RPMI8226 (cell line): Measurements from ENCODE around the gene LINGO4.

Source experiments
- DNase-seq: peaks from one replicate; pipeline ENCODE4 v3.0.0-alpha.2; 2015

LINGO4 gene

DNA sequence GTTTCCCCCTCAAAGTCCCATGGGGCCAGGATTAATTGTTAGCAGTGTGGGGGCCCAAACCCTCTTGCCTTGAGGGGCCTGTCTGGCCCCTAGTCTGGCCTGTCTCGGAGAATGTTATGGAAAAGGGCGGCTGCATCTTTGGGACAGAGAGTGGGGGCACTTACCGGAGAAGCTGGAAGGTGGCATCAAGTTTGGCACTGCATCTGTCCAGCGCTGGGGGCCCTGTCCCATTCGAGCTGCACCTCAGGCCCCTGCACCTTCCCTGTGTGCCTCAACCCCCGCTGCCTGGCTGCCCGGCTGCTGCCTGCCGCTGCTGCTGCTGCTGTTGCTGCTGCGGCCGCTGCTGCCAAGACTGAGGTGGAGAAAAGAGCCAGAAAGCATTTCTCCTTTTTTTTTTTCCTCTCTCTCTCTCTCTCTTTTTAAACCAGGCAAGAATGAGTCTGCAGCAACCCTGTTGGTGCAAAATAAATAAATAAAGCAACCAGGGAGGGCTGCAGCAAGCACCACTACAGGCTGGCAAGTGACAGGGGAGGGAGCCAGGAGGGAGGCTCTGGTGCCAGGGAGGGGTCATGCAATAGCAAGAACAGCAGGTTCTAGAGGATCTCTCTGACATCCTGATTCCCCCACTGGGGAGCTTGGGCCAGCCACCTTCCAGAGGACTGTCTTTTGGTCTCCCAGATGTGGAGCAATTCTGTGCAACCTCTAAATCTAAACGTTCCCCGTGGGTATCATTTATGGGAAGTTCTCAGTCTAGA lies at the start of gene LINGO4:
LINGO4 (minus strand) TSS at position 354 of the 755 bp plus-strand sequence. CDS start 2,715 bp downstream, outside the sequence.
- no peak for DNase-seq

DNA sequence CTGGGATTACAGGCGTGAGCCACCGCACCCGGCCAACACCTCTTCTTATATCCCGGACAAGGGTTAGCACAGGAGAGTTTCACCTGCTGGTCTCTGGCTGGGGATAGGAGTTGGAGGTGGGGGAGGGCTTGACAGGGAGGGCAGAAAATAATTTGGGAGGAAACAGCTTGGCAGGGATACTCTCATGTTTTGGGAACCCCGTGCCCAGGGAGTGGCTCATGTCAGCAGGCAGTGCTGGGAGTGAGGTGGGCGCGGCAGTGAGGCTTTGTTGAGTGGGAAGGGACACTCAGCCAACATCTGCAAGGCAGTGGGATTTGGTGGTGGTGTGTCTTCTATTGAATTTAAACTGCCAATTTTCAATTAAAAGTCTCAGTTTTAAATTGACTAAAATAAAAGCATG lies 49.4 kb upstream of the LINGO4 start:
- no peak for DNase-seq

GRCh38 chr1:151853411-151853943 lies 48.3 kb upstream of the LINGO4 start, which contains the start of gene THEM5:
Gene THEM5 (minus strand): TSS chr1:151853712. CDS start chr1:151853565, 147 bp downstream.
- peak; percentile 42 for DNase-seq

GRCh38 chr1:151852733-151853132 lies 47.5 kb upstream of the LINGO4 start:
- no peak for DNase-seq

DNA sequence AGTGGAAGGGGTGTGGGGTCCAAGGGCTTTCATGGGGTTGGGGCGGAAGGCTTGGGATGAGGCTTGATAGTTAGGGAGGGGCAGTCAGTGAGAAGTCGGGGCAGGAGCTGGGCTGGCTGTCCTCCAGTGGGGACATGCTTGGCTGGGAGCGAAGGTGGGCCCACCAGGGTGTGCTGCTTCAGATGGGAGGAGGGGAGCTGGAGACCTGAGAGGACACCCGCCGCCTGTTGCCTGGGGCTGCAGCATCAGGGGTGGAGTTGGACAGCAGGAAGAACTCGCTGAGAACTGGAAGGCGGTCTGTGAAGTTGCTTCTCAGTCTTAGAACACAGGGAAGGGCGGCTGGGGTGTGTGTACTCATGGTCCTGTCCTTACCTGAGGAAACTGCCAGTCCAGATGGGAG lies 46.7 kb upstream of the LINGO4 start:
- no peak for DNase-seq

GRCh38 chr1:151849871-151850270 lies 44.7 kb upstream of the LINGO4 start:
- no peak for DNase-seq

- no peak for DNase-seq
Observed at GRCh38 chr1:151849126-151849525, 43.9 kb upstream of the LINGO4 start.

GRCh38 chr1:151847867-151848596 lies 42.8 kb upstream of the LINGO4 start:
- DNase-seq: no peak

DNA sequence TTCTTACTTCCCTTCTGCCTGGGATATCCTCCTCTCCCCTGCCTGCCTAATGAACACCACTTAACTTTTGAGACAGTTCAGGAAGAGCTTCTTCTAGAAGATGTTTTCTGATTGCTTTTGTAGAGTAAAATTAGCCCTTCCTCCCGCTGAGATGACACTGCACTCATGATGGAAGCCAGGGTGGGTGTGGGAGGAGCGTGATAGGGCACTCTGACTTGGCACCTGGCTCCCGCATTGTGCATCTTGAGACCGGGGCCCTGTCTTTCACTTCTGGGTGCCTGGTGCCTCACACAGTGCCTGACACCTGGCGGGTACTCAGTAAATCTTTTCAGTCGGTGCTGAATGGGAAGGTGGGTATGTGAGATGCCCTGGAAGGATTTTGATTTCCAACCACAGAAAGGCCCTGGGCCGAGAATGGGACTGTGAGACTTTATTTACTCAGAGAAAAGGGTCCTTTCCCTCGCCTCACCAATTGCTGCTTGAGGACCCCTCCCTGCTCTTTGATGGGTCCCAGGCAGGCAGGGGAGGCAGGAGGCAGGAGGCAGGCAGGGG lies 41.5 kb upstream of the LINGO4 start:
- peak; percentile 51 for DNase-seq

GRCh38 chr1:151846062-151846568 lies 40.9 kb upstream of the LINGO4 start:
- DNase-seq: peak; percentile 44

DNA sequence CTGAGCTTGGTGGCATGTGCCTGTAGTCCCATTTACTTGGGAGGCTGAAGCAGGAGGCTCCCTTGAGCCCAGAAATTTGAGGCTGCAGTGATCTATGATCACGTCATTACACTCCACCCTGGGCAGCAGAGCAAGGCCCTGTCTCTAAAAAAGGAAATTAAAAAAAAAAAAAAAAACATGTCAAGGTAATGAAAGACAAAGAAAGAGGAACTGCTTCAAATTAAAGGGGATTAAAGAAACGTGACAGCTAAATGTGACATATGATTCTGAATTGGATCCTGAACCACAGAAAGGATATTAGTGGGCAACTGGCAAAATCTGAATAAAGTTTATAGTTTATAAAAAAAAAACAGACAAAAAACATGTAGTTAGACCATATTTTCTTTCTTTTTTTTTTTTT lies 38.2 kb upstream of the LINGO4 start:
- DNase-seq: no peak

DNA sequence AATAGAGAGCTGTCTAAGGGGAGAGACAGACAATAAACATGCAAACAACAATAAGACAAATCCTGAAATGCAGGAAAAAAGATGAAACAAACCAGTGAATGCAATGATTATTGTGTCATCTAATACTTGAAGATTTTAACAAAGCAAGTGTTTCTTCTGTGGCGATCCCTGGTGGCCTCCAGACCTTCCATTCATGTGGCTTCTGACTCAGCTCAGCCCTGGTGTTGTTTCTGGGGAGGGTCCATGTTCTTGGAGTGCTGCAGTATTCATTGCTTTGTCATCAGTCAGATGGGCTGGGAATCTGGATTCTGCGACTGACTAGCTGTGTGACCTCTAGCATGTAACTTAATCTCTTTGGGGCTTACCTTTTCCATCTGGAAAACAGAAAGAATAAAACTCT lies 35.9 kb upstream of the LINGO4 start:
- DNase-seq: no peak

GRCh38 chr1:151840421-151840820 lies 35.2 kb upstream of the LINGO4 start:
- no peak for DNase-seq

DNA sequence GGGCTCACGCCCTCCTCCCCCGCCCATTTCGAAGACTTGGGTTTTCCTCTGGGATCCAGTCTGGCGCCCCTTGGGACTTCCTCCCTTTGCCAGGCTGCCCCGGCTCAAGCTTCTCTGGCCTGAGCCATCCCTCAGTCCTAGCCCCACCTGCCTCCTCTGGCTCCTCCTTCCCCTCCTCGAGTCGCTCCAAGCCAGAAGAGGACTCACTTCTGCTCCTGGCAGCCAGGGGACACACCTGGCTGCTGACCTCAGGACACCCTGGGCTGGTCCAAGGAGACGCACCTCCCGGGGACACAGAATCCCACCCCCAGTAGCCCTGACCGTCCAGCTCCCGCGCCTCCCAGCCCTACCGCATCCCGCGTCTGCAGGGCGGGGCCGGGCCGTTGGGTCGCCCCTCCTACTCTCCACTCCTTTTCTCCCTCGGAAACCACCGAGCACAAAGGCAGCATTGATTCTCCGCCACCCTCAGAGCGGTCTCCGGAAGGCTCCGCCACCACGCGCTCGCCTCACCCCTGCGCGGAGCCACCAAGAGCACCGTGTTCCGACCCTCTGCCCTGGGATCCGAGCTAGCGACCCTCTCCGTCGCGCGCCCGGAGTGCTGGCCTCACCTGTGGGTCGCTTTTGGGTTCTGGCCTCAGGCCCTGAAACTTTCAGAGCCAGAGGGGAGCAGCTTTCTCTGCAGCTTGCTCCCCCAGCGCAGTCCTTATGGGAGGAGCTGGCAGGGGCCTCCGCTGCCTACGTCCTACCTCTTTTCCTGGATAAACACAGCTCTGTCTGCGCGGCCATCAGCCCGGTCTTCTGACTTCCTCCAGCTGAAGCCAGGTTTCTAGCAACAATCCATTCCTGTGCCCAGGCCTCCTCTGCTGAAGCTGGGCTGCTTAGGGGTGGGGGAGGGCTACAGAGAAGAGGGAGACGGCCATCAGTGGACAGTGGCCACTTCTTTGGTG lies 34.5 kb upstream of the LINGO4 start, which contains the start of gene C2CD4D:
C2CD4D (minus strand) TSS at position 364 of the 947 bp plus-strand sequence. CDS start 831 bp downstream, outside the sequence.
- DNase-seq: peak; percentile 68

DNA sequence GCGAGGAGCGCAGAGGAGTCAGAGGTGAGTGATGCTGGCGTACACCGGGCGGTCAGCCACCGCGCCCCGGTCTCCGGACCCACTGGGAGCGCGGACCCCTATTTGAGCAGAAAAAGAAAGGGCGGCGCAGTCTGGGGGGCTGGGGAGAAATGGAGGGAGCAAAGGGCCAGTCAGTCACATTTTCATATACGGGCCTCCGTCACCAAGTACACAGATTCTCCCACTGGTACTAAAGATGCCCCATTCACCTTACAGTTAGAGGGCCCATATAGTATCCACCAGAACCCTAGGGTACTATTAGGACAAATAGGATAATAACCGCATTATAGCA lies 33.8 kb upstream of the LINGO4 start:
- no peak for DNase-seq

DNA sequence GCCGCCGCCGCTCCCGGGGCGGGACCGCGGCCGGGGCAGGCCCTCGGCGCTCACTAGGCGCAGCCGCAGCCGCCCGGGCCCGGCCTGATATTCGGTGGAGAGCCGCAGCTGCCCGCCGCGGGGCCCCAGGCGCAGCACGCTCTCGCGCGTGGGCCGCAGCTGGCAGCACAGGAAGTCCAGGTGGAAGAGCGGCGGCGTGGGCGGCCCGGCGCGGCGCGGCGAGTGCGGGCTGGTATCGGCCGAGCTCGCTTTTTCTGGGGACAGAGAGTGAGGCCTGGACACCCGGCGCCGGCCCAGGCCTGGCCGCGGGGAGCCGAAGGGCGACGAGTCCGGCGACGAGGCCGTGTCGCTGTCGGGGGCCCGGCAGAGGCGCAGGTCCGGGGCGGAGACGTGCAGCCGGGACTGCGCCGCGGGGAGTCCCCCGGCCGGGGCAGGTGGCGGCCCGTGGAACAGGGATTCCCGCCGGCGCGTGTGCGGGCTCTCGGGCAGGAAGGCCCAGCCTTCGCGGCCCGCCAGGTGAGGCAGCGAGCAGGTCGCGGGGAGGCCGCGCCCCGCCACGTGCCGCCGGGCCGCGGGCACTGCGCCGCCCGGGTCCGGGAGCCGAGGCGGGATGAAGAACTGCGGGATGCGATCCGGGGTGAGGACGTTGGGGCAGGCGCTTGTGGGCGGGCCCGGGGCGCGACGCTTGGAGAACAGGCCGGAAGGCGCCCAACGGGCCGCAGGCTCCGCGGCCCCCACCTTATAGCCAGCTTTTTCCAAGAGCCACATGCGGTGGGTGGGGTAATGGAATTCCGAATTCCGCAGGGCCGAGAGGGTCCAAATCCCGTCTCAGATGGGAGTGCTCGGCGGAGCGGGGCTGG lies 33.2 kb upstream of the LINGO4 start:
- peak; percentile 48 for DNase-seq

GRCh38 chr1:151837884-151838221 lies 32.6 kb upstream of the LINGO4 start:
- DNase-seq: no peak

DNA sequence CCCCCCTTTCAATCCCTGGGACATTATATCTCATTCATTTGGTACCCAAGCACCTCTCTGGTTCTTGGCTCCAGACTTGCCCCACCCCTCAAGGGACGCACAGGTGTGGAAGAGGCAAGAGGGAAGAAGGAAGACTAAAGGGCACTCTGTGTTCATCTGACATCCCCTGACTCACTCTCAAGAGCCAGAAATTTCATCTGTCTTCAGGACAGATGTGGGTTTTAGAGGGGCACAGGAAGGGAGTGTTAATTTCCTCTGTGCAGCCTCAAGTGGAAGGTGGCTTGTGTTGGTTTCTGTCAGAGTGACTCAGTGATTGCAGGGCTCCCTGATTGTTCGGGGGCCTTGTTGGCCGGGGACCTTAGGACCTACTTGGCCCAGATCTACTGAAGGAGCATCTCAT lies 32.0 kb upstream of the LINGO4 start:
- DNase-seq: peak; percentile 19

DNA sequence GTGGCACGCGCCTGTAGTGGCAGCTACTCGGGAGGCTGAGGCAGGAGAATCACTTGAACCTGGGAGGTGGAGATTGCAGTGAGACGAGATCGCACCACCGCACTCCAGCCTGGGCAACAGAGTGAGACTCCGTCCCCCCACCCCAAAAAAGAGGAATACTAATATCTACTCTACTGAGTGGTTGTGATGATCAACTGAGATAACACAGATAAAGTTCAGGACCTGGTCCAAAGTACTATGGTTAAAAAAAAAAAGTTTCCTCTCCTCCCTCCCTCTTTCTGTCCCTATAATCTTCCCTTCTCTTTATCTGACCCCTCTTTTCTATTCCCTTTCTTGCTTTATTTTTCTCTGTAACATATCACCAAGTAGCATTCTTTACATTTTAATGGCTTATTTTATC lies 30.4 kb upstream of the LINGO4 start:
- DNase-seq: no peak

DNA sequence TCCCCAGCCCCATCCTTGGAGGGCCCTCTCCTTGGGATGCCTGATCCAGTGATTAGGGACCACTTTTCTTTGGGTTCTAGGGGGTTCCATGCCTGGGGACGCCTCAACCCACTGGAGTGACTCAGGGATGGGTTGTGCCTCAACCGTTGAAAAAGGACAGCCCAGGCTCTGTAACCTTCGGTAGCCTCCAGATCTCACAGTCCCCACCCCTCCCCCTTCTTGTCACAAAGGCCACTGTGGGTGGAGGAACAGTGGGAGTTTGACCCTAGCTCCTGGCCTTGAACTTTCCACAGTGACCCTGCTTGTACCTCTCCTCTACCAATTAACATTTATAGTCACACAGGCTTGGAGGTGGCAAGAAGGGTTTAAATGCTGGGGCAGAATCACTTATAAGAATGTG lies 29.0 kb upstream of the LINGO4 start:
- DNase-seq: no peak

DNA sequence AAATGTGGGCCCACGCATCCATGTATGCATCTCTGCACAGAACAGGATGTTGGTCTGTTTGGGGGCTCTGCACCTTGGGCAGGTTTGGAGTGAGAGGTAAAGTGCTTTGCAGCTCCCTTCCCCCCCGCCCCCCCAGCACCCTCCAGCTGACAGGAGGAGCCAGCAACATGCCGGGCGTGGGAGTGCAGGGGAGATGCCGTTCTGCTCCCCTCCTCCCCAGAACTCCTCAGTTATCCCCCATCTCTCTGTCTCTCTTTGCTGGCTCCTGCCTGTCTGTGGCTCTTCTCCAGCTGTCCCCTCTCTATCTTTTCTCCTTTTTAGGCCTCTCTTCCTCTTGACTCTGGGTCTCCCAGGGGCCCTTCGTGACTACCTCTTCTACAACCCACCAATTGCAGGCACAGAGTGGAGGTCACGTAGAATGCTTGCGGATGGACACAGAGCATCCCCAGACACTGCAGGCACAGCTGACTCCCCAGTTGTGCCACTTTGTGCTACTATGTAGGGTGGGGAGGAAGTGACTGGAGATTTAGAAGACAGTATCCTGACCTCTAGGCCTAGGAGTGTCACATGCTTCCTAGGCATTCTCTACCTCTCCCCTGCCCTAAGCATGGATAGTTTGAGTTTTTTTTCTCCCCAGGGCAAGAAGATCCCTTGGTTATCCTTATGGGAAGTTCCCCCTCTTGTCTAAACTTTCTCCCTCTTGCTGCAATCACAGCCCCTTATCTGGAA lies 28.1 kb upstream of the LINGO4 start:
- DNase-seq: no peak
